ENCODE data around the gene GNAI3. TPM values are rescaled to one million over a fixed set of nuclear protein-coding genes. Genes with fewer than 3 reads are reported as not detected.

Gene GNAI3
- total RNA-seq, 2 experiments from 2014 or later: 3.8 to 6.1 TPM

- POLR2A ChIA-PET: interaction anchor here (0.6 to 1.9 kb wide), 5 partner anchors 10 to 141 kb away, joined by 3 to 7 read pairs (median 5); partner anchors contain the start of gene GSTM4
- intact Hi-C loops (cut with micrococcal nuclease; ENCODE audit: unreplicated experiment): no loop called here
These were observed 33.6 kb upstream of the GNAI3 start for GRCh38 chr1:109514846-109515245.

GRCh38 chr1:109516872-109517271, 31.5 kb upstream of the GNAI3 start:
- H3K4me1 ChIP-seq (ENCODE audit: insufficient read depth, low read length, poor library complexity, severe bottlenecking): no peaks in the 10 kb centered on the region
- no peaks in the 10 kb centered on the region for H3K36me3 ChIP-seq (ENCODE audit: insufficient read depth, low read length)
- no peaks in the 10 kb centered on the region for H3K9me3 ChIP-seq (ENCODE audit: low read length)
- no peak overlapping the region for H2AFZ ChIP-seq (ENCODE audit: low read length)
- TF ChIP-seq CTCF (conservative IDR thresholded peaks at IDR 0.05; ENCODE audit: low read length): no peak
- TF ChIP-seq EZH2phosphoT487 (IDR thresholded peaks at IDR 0.05; ENCODE audit: borderline replicate concordance, low read depth, low read length): no peak
- ChIA-PET POLR2A (interaction anchor here (1.0 to 1.9 kb wide), 2 partner anchors 12 to 15 kb away, joined by 3 to 7 read pairs; no protein-coding TSS in a partner anchor), CTCF (ENCODE audit: unreplicated experiment) (interaction anchor here (1.4 kb wide), 1 partner anchor 15 kb away, joined by 9 read pairs; no protein-coding TSS in a partner anchor)
- no peak overlapping the region for H3K27ac ChIP-seq (ENCODE audit: low read depth, low read length, poor library complexity, severe bottlenecking)
- H3K4me2 ChIP-seq (ENCODE audit: low read length): no peak overlapping the region
- H3K4me3 ChIP-seq (ENCODE audit: low read depth, low read length, poor library complexity, severe bottlenecking): no peak overlapping the region
- no peaks in the 10 kb centered on the region for H3K9me2 ChIP-seq (ENCODE audit: insufficient read depth, low read length)
- BruUV-seq (replicated peaks): no TSS peak
- no peaks in the 10 kb centered on the region for H4K20me1 ChIP-seq (ENCODE audit: insufficient read depth, low read length)
- intact Hi-C loops (cut with micrococcal nuclease; ENCODE audit: unreplicated experiment): no loop called here
- DNase-seq (ENCODE audit: low spot score): no peak
- no peaks in the 10 kb centered on the region for H3K79me2 ChIP-seq (ENCODE audit: insufficient read depth, low read depth, low read length)

More at GRCh38 chr1:109514846-109515245, 33.6 kb upstream of the GNAI3 start:
- no peaks in the 10 kb centered on the region for H3K79me2 ChIP-seq (ENCODE audit: insufficient read depth, low read depth, low read length)
- peaks cover 3% of the 10 kb centered on the region for H3K4me1 ChIP-seq (ENCODE audit: insufficient read depth, low read length, poor library complexity, severe bottlenecking)
- H3K36me3 ChIP-seq (ENCODE audit: insufficient read depth, low read length): no peaks in the 10 kb centered on the region
- no peaks in the 10 kb centered on the region for H3K9me2 ChIP-seq (ENCODE audit: insufficient read depth, low read length)
- H3K4me3 ChIP-seq (ENCODE audit: low read depth, low read length, poor library complexity, severe bottlenecking): no peak overlapping the region
- H4K20me1 ChIP-seq (ENCODE audit: insufficient read depth, low read length): no peaks in the 10 kb centered on the region
- H3K27ac ChIP-seq (ENCODE audit: low read depth, low read length, poor library complexity, severe bottlenecking): no peak overlapping the region
- H3K9me3 ChIP-seq (ENCODE audit: low read length): no peaks in the 10 kb centered on the region
- no TSS peak for BruUV-seq (replicated peaks)
- H2AFZ ChIP-seq (ENCODE audit: low read length): no peak overlapping the region
- no peak for DNase-seq (ENCODE audit: low spot score)
- CTCF ChIA-PET (ENCODE audit: unreplicated experiment): no interaction called here
- TF ChIP-seq EZH2phosphoT487 (IDR thresholded peaks at IDR 0.05; ENCODE audit: borderline replicate concordance, low read depth, low read length): no peak
- TF ChIP-seq CTCF (conservative IDR thresholded peaks at IDR 0.05; ENCODE audit: low read length): no peak
- no peak overlapping the region for H3K4me2 ChIP-seq (ENCODE audit: low read length)

- Histone ChIP-seq H2AFZ (ENCODE audit: low read length) (no peak overlapping the region), H3K36me3 (ENCODE audit: insufficient read depth, low read length) (no peaks in the 10 kb centered on the region), H3K9me3 (ENCODE audit: low read length) (no peaks in the 10 kb centered on the region), H3K9me2 (ENCODE audit: insufficient read depth, low read length) (no peaks in the 10 kb centered on the region), H3K27ac (ENCODE audit: low read depth, low read length, poor library complexity, severe bottlenecking) (no peak overlapping the region), H3K4me1 (ENCODE audit: insufficient read depth, low read length, poor library complexity, severe bottlenecking) (no peaks in the 10 kb centered on the region), H3K79me2 (ENCODE audit: insufficient read depth, low read depth, low read length) (no peaks in the 10 kb centered on the region), H4K20me1 (ENCODE audit: insufficient read depth, low read length) (no peaks in the 10 kb centered on the region), H3K4me2 (ENCODE audit: low read length) (no peak overlapping the region), H3K4me3 (ENCODE audit: low read depth, low read length, poor library complexity, severe bottlenecking) (no peak overlapping the region)
- ChIA-PET POLR2A (no interaction called here), CTCF (ENCODE audit: unreplicated experiment) (no interaction called here)
- BruUV-seq (replicated peaks): no TSS peak
- TF ChIP-seq CTCF (conservative IDR thresholded peaks at IDR 0.05; ENCODE audit: low read length) (no peak), EZH2phosphoT487 (IDR thresholded peaks at IDR 0.05; ENCODE audit: borderline replicate concordance, low read depth, low read length) (no peak)
- intact Hi-C loops (cut with micrococcal nuclease; ENCODE audit: unreplicated experiment): no loop called here
- DNase-seq (ENCODE audit: low spot score): no peak
These were observed 31.1 kb upstream of the GNAI3 start for GRCh38 chr1:109517337-109517736.

Data from OCI-LY7 (cell line).